Naive thymus-derived CD8-positive, alpha-beta T cell (primary cell): ENCODE measurements around the gene TAF3. TPM values are rescaled to one million over a fixed set of nuclear protein-coding genes. Genes with fewer than 3 reads are reported as not detected.
"Not testable (repeated sequence)": the region's sequence is repeated elsewhere in the genome, so short reads cannot be mapped to it uniquely, and the experiment has no call there.

Experiments
- ATAC-seq, 2 donors: fragments of 150-1000 bp; cut with Tn5 transposase in 1 of 2; sonication (Bioruptor Pico), chemical (Tn5 transposase) in 1 of 2; 1 replicate in 1 of 2; 2 replicates in 1 of 2; pipeline ENCODE4 v1.10.0; 2021; ENCODE audit warnings: mild to moderate bottlenecking in 2 of 2, moderate library complexity in 2 of 2
- POLR2A ChIA-PET: fragments of 350-600 bp; sonication (Branson Sonifier 250); formaldehyde crosslinking; loops from one replicate; lab custom pipeline; 2021; ENCODE audit warnings: antibody characterized with exemption; lab: Charles Lee
- DNase-seq, 10 donors: peaks; one replicate each; pipeline versions ENCODE4 v3.0.0 to v3.0.0-alpha.2; 2020 to 2022
- H3K27ac Mint-ChIP-seq, 10 donors: one replicate each; pipeline ENCODE4 v1.8.0; 2020 to 2022; ENCODE audit warnings: mild to moderate bottlenecking in 10 of 10, mixed read lengths in 10 of 10, moderate library complexity in 4 of 10, inconsistent platforms in 1 of 10
- H3K27me3 Mint-ChIP-seq, 5 donors: one replicate each; pipeline ENCODE4 v1.8.0; 2021 to 2022; ENCODE audit warnings: mixed read lengths in 5 of 5
- H3K36me3 Mint-ChIP-seq, 3 donors: one replicate each; pipeline ENCODE4 v1.8.0; 2020 to 2022; ENCODE audit warnings: mixed read lengths in 3 of 3, mild to moderate bottlenecking in 2 of 3, inconsistent platforms in 1 of 3
- H3K4me1 Mint-ChIP-seq, 4 donors: one replicate each; pipeline ENCODE4 v1.8.0; 2021 to 2022; ENCODE audit warnings: mixed read lengths in 4 of 4
- H3K4me3 Mint-ChIP-seq, 10 donors: one replicate each; pipeline ENCODE4 v1.8.0; 2020 to 2022; ENCODE audit warnings: mild to moderate bottlenecking in 10 of 10, mixed read lengths in 10 of 10, moderate library complexity in 6 of 10, inconsistent platforms in 1 of 10
- H3K9me3 Mint-ChIP-seq, 9 donors: one replicate each; pipeline ENCODE4 v1.8.0; 2020 to 2022; ENCODE audit warnings: mixed read lengths in 9 of 9, mild to moderate bottlenecking in 3 of 9, inconsistent platforms in 1 of 9, moderate library complexity in 1 of 9
- polyA plus RNA-seq, 3 donors: library from polyadenylated mRNA; unstranded; fragments of 300-500 nt; fragmentation: Illumina TruSeq; gene quantifications; one replicate each; pipeline ENCODE4 v1.2.3, GENCODE V29; 2021
- total RNA-seq, 8 experiments: library from RNA in 2 of 8; stranded (reverse) in 2 of 8; gene quantifications; one replicate each; pipeline ENCODE4 v1.2.3 and lab custom pipeline; 2021 to 2026

Gene TAF3, protein sequence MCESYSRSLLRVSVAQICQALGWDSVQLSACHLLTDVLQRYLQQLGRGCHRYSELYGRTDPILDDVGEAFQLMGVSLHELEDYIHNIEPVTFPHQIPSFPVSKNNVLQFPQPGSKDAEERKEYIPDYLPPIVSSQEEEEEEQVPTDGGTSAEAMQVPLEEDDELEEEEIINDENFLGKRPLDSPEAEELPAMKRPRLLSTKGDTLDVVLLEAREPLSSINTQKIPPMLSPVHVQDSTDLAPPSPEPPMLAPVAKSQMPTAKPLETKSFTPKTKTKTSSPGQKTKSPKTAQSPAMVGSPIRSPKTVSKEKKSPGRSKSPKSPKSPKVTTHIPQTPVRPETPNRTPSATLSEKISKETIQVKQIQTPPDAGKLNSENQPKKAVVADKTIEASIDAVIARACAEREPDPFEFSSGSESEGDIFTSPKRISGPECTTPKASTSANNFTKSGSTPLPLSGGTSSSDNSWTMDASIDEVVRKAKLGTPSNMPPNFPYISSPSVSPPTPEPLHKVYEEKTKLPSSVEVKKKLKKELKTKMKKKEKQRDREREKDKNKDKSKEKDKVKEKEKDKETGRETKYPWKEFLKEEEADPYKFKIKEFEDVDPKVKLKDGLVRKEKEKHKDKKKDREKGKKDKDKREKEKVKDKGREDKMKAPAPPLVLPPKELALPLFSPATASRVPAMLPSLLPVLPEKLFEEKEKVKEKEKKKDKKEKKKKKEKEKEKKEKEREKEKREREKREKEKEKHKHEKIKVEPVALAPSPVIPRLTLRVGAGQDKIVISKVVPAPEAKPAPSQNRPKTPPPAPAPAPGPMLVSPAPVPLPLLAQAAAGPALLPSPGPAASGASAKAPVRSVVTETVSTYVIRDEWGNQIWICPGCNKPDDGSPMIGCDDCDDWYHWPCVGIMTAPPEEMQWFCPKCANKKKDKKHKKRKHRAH
- 10 to 100 TPM; 24.4 to 24.6 TPM for total RNA-seq
- polyA plus RNA-seq = 10 to 100 TPM in 2 of 3 donors, 1 to 10 TPM in 1; 6.8 to 16.4 (median 11.0) TPM
- 32.6 to 66.9 (median 43.6) reads per million in 6 experiments for total RNA-seq (lab: John Stamatoyannopoulos, UW)

GRCh38 chr10:7818295-7819120 is at the start of gene TAF3:
Gene TAF3, plus strand, starts transcription at chr10:7818505. Its CDS starts 205 bp downstream, at chr10:7818710.
- peak; percentile 88 to 92 for ATAC-seq

DNA sequence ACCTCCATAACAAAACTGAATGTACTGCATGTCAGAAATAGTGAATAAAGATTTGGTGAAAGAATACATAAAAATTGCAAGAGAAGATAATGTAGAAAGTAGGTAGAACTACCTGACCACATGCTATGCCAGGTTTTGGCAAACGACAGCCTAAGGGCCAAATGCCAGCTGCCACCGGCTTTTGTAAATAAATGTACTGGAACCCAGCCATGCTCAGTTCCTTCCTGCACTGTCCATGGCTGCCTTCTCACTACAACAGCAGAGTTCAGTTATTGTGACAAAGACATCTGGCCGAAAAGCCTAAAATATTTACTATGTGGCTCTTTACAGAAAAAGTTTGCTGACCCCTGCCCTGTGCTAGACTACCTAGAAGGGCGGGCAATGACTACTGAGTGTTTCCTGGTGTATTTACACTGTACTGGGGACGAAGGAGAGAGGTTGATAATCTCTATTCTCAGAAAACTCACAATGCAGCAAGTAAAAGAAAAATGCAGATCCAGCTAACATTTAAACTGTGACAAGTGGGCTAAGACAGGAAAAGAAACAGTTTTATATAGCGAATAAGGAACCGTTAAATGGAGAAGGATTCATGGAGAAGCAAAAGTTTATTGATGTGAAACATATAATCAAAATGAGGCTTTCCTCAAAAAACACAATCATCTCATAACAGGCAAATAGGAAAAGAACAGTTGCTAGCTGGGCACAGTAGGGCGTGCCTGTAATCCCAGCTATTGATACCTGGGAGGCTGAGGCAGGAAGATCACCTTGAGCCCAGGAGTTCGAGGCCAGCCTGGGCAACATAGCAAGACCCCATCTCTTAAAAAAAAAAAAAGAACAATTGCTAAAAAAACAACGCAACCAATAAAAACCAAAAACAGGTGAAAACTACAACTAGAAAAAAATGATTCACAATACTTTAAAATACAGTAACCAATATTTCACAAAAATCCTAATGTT is 44.2 kb upstream of the TAF3 start:
- ATAC-seq = no peak
- peaks cover 0 to 9% (median 1%) of the 10 kb centered on the region in 4 donors for H3K4me1 Mint-ChIP-seq

More at GRCh38 chr10:7818295-7819120, at the start of gene TAF3:
- POLR2A ChIA-PET = interaction anchor here (0.6 to 6.7 kb wide), 11 partner anchors 9 to 1278 kb away, joined by 3 to 89 read pairs (median 4); partner anchors contain the start of genes ATP5F1C, KIN and SFMBT2
- H3K36me3 Mint-ChIP-seq = peaks cover 0 to 19% (median 0%) of the 10 kb centered on the region in 3 donors
- H3K9me3 Mint-ChIP-seq = no peaks in the 10 kb centered on the region
- H3K27ac Mint-ChIP-seq = peak within 1 kb of the TSS; percentile 88 to 98 (median 94)
- peaks cover 18 to 50% (median 44%) of the 10 kb centered on the region in 4 donors for H3K4me1 Mint-ChIP-seq
- H3K4me3 Mint-ChIP-seq = peak within 1 kb of the TSS; percentile 93 to 99 (median 97)
- DNase-seq = peak; percentile 84 to 94 (median 92)
- H3K27me3 Mint-ChIP-seq = peaks cover 0 to 3% (median 0%) of the 10 kb centered on the region in 5 donors

GRCh38 chr10:7776777-7777176 is 41.5 kb upstream of the TAF3 start:
- H3K27ac Mint-ChIP-seq = no peak overlapping the region
- ATAC-seq (no peak), DNase-seq (no peak)
- POLR2A ChIA-PET = interaction anchor here (0.5 to 0.6 kb wide), 2 partner anchors 297 to 356 kb away, joined by 3 to 4 read pairs; no protein-coding TSS in a partner anchor
- no peak overlapping the region for H3K4me3 Mint-ChIP-seq
- H3K9me3 Mint-ChIP-seq = no peaks in the 10 kb centered on the region
- H3K4me1 Mint-ChIP-seq = peaks cover 4 to 13% (median 7%) of the 10 kb centered on the region in 4 donors
- H3K36me3 Mint-ChIP-seq = peaks cover 15 to 87% (median 29%) of the 10 kb centered on the region in 3 donors
- no peaks in the 10 kb centered on the region for H3K27me3 Mint-ChIP-seq

More for the DNA sequence above, 44.2 kb upstream of the TAF3 start:
- DNase-seq = no peak
- H3K4me3 Mint-ChIP-seq = no peak overlapping the region
- H3K27me3 Mint-ChIP-seq = no peaks in the 10 kb centered on the region
- no peaks in the 10 kb centered on the region for H3K9me3 Mint-ChIP-seq
- H3K36me3 Mint-ChIP-seq = peaks cover 8 to 91% (median 25%) of the 10 kb centered on the region in 3 donors
- POLR2A ChIA-PET = interaction anchor here (0.7 kb wide), 1 partner anchor 31 kb away, joined by 3 read pairs; no protein-coding TSS in a partner anchor
- H3K27ac Mint-ChIP-seq = peak overlapping the region in 1 of 10 donors; percentile 20

DNA sequence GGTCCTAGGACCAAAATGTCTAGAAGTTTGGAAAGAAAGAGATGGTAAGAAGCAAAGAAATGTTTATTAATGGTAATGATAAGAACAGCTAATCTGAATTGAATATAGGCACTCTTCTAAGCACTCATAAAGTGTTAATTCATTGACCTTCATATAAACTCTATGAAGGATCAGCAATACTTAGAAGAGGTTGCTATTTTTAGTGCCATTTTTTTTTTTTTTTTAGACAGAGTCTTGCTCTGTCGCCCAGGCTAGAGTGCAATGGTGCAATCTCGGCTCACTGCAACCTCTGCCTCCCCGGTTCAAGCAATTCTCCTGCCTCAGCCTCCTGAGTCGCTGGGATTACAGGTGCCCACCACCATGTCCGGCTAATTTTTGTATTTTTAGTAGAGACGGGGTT is 36.1 kb upstream of the TAF3 start:
- H3K4me3 Mint-ChIP-seq, DNase-seq, ATAC-seq, H3K9me3 Mint-ChIP-seq, H3K27ac Mint-ChIP-seq, H3K27me3 Mint-ChIP-seq, POLR2A ChIA-PET: not testable (repeated sequence)
- H3K36me3 Mint-ChIP-seq = peaks cover 15 to 48% (median 16%) of the 10 kb centered on the region in 3 donors
- H3K4me1 Mint-ChIP-seq = peaks cover 17 to 30% (median 29%) of the 10 kb centered on the region in 4 donors

- DNase-seq (no peak), ATAC-seq (no peak)
- Mint-ChIP-seq H3K27ac (no peak overlapping the region), H3K4me3 (no peak overlapping the region), H3K9me3 (no peaks in the 10 kb centered on the region), H3K36me3 (peaks cover 0 to 18% (median 9%) of the 10 kb centered on the region in 3 donors), H3K27me3 (no peaks in the 10 kb centered on the region), H3K4me1 (peaks cover 19 to 57% (median 52%) of the 10 kb centered on the region in 4 donors)
- POLR2A ChIA-PET = no interaction called here
These were observed 31.9 kb upstream of the TAF3 start for GRCh38 chr10:7786430-7786829.

DNA sequence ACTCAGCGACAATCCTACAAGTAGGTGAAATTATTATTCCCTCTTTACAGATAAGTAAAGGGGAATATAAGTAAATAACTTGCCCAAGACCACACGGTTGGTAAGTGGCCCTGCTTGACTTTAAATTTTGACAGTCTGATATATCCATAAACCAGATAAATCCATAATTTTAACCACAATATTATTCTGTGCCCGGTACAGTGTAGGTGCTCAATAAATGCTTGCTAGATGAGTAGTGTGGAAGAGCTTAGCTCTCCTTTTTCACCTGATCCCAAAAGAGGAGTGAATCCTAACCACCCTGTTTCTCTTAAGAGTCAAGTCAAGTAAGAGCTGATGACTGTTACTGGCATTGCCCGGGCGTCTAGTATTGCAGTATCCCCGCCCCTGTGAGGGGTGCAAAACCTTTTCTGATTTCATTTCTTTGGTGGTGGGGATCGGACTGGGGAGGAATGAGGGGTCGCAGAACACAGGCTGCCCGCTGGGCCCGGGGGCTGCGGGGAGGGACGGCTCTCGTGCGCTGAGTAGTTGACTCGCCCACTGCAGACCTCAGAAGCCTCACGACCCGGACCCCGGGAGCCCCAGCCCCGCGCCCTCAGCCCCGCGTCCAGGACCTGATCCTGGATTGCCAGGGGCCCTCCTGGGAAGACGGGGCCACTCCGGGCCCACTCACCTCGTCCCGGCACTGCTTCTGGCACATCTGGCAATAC is 31.0 kb upstream of the TAF3 start:
- POLR2A ChIA-PET = interaction anchor here (0.5 to 3.5 kb wide), 9 partner anchors 9 to 273 kb away, joined by 3 to 89 read pairs (median 4); partner anchors contain the start of gene TAF3
- H3K4me1 Mint-ChIP-seq = peaks cover 26 to 66% (median 60%) of the 10 kb centered on the region in 4 donors

DNA sequence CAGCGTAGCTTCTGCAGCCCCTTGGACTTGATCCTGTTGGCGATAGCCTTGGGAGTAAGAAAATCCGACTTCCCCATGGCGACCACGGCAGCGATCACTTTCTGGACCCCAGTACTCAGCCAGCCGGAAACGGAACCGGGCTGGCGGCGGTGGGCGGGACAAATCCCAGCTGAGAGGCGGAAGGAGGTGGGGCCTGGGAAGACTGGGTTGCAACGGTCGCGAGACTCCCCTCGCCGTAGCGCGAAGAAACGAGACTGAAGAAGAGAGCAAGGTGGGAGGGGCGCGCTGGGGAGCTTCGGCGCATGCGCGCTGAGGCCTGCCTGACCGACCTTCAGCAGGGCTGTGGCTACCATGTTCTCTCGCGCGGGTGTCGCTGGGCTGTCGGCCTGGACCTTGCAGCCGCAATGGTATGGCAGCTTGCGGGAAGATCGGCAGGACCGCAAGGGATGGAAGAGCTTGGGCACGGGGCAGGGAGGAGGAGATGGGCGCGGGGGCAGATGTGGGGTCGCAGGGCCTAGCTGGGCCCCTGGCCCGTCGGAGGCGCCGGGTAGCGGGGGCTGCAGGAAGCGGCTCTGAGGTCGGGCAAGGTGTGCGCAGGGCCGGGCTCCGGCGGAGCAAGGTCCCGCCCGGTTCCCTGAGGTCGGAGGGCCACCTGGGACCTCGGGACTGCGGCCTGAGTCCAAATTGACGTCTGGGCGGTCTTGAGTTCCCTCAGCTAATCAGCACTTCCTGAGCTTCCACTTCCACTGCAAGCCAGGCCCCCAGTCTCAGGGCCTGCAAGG is 30.3 kb upstream of the TAF3 start, which contains the start of the genes ATP5F1C and KIN:
ATP5F1C (plus strand) TSS at position 321 of the 782 bp plus-strand sequence; CDS start at position 352, 31 bp downstream.
KIN (minus strand) TSS at position 137 of the 782 bp plus-strand sequence; CDS start at position 77, 60 bp downstream.
- Mint-ChIP-seq H3K36me3 (peaks cover 0 to 26% (median 9%) of the 10 kb centered on the region in 3 donors), H3K4me3 (no peak within 1 kb of the TSS), H3K4me1 (peaks cover 32 to 73% (median 68%) of the 10 kb centered on the region in 4 donors), H3K27me3 (no peaks in the 10 kb centered on the region), H3K9me3 (no peaks in the 10 kb centered on the region), H3K27ac (no peak within 1 kb of the TSS)
- peak; percentile 92 to 94 for ATAC-seq
- POLR2A ChIA-PET = interaction anchor here (0.6 to 3.5 kb wide), 10 partner anchors 9 to 278 kb away, joined by 3 to 89 read pairs (median 4); partner anchors contain the start of gene TAF3
- DNase-seq = peak; percentile 94 to 98 (median 97)

More for the DNA sequence above, 31.0 kb upstream of the TAF3 start:
- Mint-ChIP-seq H3K4me3 (no peak overlapping the region), H3K9me3 (no peaks in the 10 kb centered on the region), H3K27ac (no peak overlapping the region), H3K36me3 (peaks cover 0 to 22% (median 9%) of the 10 kb centered on the region in 3 donors), H3K27me3 (no peaks in the 10 kb centered on the region)
- ATAC-seq = peak; percentile 1 to 11
- peak in 2 of 10 donors; percentile 2 to 8 for DNase-seq

DNA sequence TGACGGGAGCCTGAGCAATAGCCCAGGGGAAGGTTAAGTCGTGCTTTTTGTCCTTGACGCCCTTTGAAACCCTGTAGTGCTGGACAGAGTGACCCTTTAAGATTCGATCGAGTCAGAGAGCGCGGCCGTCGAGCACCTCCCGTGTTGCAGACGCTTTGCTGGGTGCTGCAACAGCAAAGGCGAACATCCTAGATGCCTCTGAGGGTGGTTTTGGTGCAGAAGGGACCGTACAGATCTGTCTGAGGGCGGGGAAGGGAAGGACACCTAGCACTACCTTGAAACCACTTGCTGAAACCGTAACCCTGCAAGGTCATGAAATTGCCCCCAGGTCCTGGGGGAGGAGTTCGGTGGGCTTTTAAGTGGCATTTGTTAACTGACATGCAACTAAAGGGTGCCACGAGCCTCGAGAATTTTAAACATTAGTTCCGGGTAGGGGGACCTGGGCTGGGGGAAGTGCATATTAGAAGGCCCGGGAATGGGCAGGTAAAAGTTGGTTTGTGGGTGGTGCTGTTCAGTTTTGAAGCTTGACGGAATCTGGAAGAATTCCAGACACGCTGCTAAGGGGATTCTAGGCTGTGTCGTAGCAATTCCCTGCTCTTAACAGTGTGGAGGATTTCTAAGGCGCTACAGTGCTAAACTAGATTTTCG is 29.5 kb upstream of the TAF3 start:
- POLR2A ChIA-PET = interaction anchor here (0.5 to 3.5 kb wide), 11 partner anchors 8 to 304 kb away, joined by 3 to 89 read pairs (median 4); partner anchors contain the start of gene TAF3
- Mint-ChIP-seq H3K27me3 (no peaks in the 10 kb centered on the region), H3K27ac (no peak overlapping the region), H3K9me3 (no peaks in the 10 kb centered on the region), H3K36me3 (peaks cover 0 to 31% (median 9%) of the 10 kb centered on the region in 3 donors), H3K4me3 (no peak overlapping the region), H3K4me1 (peaks cover 30 to 73% (median 68%) of the 10 kb centered on the region in 4 donors)
- ATAC-seq (peak in 1 of 2 donors; percentile 5), DNase-seq (peak in 3 of 10 donors; percentile 1 to 9 (median 5))

- ATAC-seq (no peak), DNase-seq (no peak)
- H3K27me3 Mint-ChIP-seq = no peaks in the 10 kb centered on the region
- peaks cover 0 to 38% (median 9%) of the 10 kb centered on the region in 3 donors for H3K36me3 Mint-ChIP-seq
- peak overlapping the region in 2 of 10 donors; percentile 53 to 74 for H3K27ac Mint-ChIP-seq
- H3K4me1 Mint-ChIP-seq = peaks cover 31 to 75% (median 69%) of the 10 kb centered on the region in 4 donors
- POLR2A ChIA-PET = interaction anchor here (0.5 to 3.5 kb wide), 3 partner anchors 30 to 305 kb away, joined by 3 to 89 read pairs (median 3); partner anchors contain the start of gene TAF3
- no peaks in the 10 kb centered on the region for H3K9me3 Mint-ChIP-seq
- H3K4me3 Mint-ChIP-seq = no peak overlapping the region
These were observed 28.9 kb upstream of the TAF3 start for GRCh38 chr10:7789390-7789789.
